Right renal cortex interstitium (tissue), 3 donors: Measurements from ENCODE around the gene VHLL. TPM values are rescaled to one million over a fixed set of nuclear protein-coding genes. Genes with fewer than 3 reads are reported as not detected.

ENCODE experiments used
- DNase-seq, 3 donors: peaks; one replicate each; pipeline ENCODE4 v3.0.0-alpha.2; 2013; ENCODE audit warnings: low read depth in 3 of 3, low spot score in 2 of 3
- polyA plus RNA-seq, 3 donors: library from polyadenylated mRNA; unstranded; fragments of 120-200 nt; gene quantifications; one replicate each; pipeline ENCODE4 v1.2.1, GENCODE V29; 2013; ENCODE audit not compliant: insufficient read length in 3 of 3

The VHLL gene
- polyA plus RNA-seq, 3 donors: not detected

DNA sequence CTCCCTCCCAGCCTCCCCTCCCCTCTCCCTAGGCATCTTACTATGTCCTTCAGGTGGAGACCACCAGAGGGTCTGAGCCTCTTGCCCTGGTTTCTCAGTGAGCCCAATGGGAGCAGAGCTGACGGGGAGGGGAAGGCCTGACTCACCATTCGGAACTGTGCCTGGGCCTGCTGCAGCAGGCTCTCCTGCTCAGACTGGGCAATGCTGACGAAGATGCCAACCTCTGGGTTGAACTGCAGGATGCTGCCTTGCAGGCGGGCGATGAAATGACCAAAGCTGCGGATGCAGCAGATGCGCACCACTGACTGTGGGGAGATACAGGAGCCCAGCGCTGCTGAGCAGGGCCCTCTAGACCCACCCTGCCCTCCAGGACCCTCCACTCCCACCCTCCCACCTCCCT, 40.2 kb downstream of the VHLL start:
- no peak for DNase-seq

DNA sequence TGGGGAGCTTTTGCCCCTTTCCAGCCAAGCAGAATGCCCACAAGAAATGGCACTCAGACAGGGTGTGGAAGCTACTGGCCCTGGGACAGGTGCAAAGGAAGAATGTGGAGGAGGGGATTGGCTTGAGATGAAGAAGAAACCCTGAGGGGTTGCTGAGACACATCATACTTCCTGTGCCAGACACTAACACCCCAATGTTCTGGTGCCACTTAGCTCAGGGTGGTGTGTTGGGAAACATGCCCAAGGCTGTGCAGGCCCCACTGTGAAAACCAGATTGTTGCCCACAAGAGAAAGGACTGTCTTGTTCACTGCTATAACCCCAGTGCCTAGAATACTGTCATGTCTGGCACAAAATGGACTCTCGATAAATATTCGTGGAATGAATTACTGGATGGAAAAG, 41.4 kb downstream of the VHLL start:
- DNase-seq: no peak

DNA sequence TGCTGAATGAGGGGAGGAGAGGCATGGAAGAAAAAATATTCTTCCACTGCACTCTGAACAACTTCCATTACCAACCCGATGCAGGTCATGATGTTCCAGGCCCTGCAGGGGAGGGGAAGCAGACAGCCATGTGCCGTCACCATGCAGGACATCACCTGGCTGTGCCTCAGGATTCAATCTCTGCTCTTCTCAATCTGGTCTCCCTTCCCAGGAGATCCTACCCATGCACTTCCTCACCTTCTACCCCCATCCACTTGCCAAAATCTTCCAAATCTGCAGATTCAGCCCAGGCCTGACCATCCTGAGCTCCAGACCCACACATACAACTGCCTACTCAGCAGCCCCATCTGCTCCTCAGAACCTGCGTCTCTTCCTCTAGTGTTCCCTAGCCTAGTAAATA, 45.5 kb downstream of the VHLL start:
- no peak for DNase-seq

DNA sequence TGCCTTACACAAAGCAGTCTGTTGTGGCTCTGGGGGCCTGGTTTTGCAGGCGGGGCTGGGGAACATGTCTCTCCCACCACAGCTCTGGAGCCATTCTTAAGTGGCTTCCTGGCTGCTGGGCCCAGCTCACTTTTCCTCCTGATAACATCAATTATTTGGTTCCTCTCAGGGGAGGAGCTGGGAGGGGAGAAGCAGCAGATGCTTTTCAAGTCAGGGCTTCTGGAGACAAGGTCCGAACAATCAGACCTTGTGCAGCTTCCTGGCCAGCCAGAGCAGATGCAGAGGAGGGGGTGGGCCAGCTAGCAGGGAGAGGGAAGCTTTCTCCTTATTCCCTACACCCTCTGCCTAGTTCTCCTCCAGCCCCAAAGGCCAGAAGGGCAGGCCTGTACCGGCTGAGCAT, 47.6 kb downstream of the VHLL start:
- no peak for DNase-seq

DNA sequence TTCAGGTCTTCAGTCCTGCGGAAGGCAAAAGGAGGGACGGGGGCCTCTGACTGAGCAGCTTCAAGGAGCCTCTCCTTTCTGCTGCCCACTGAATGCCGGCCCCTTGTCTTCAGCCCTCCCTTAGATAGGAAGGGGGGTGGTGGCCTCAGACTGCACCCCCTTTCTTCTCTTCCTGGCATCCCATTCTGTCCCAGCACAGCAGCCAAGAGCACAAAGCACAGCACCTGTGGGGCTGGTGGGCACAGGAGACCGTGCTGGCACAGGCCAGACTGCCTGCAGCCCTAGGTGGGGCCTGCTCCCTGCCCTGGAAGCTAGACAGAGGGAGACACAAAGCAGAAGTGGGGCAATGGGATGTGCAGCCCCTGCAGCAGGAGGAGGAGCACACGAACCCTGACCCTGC, 49.5 kb downstream of the VHLL start:
- no peak for DNase-seq

Other genes with a start within 250 kb of the VHLL start
- 10 to 100 TPM; 47.6 to 53.0 (median 49.8) TPM for gene UBQLN4, start 245.5 kb downstream of the VHLL start, polyA plus RNA-seq
- gene LAMTOR2, start 244.5 kb downstream of the VHLL start, polyA plus RNA-seq: 10 to 100 TPM; 52.4 to 58.7 (median 55.7) TPM
- 10 to 100 TPM; 48.2 to 62.7 (median 54.4) TPM for gene RAB25, start 238.1 kb downstream of the VHLL start, polyA plus RNA-seq
- gene MEX3A, start 216.8 kb downstream of the VHLL start, polyA plus RNA-seq: 10 to 100 TPM; 42.6 to 44.5 (median 44.2) TPM
- gene LMNA, start 184.6 kb downstream of the VHLL start, polyA plus RNA-seq: 10 to 100 TPM; 71.7 to 83.8 (median 82.5) TPM
- 10 to 100 TPM; 14.8 to 19.9 (median 18.3) TPM for gene SEMA4A, start 145.7 kb downstream of the VHLL start, polyA plus RNA-seq
- gene SLC25A44, start 105.2 kb downstream of the VHLL start, polyA plus RNA-seq: 10 to 100 TPM; 28.8 to 31.0 (median 30.0) TPM
- 10 to 100 TPM; 77.2 to 85.1 (median 81.0) TPM for gene PMF1, start 86.3 kb downstream of the VHLL start, polyA plus RNA-seq
- gene BGLAP, start 57.1 kb downstream of the VHLL start, polyA plus RNA-seq: 1 to 10 TPM; 1.1 to 1.5 (median 1.3) TPM
- gene PAQR6, start 51.3 kb downstream of the VHLL start, polyA plus RNA-seq: 1 to 10 TPM; 3.0 to 4.4 (median 3.0) TPM
- 10 to 100 TPM; 55.0 to 58.3 (median 57.6) TPM for gene SMG5, start 16.5 kb downstream of the VHLL start, polyA plus RNA-seq
- 1 to 10 TPM; 4.1 to 4.8 (median 4.8) TPM for gene TMEM79, start 15.0 kb downstream of the VHLL start, polyA plus RNA-seq
- 10 to 100 TPM; 48.9 to 55.1 (median 54.5) TPM for gene GLMP, start 3.6 kb downstream of the VHLL start, polyA plus RNA-seq
- 100 to 1,000 TPM; 386 to 411 (median 410) TPM for gene CCT3, start 39.0 kb upstream of the VHLL start, polyA plus RNA-seq
- under 1 TPM; 0.50 to 0.83 (median 0.69) TPM for gene TSACC, start 39.2 kb upstream of the VHLL start, polyA plus RNA-seq
- 10 to 100 TPM in 2 of 3 donors, 1 to 10 TPM in 1; 8.7 to 12.3 (median 10.7) TPM for gene RHBG, start 69.9 kb upstream of the VHLL start, polyA plus RNA-seq
- 10 to 100 TPM; 18.4 to 21.2 (median 19.6) TPM for gene MEF2D, start 201.5 kb upstream of the VHLL start, polyA plus RNA-seq